CD4-positive, alpha-beta T cell treated with Interleukin-2 at 100 ng/mL for 4 hours (primary cell): Measurements from ENCODE around the gene HSPB8.

Experiments
- DNase-seq: peaks from one replicate; pipeline ENCODE4 v3.0.0-alpha.2; 2020; ENCODE audit warnings: low spot score

HSPB8 gene

GRCh38 chr12:119178544-119179334, at the start of gene HSPB8:
Gene HSPB8, plus strand, starts transcription at chr12:119178931. Its CDS starts 382 bp downstream, at chr12:119179313.
- DNase-seq = no peak

- DNase-seq = no peak
These were observed 48.8 kb upstream of the HSPB8 start for GRCh38 chr12:119129827-119130434.

- no peak for DNase-seq
These were observed 48.2 kb upstream of the HSPB8 start for GRCh38 chr12:119130523-119130922.

DNA sequence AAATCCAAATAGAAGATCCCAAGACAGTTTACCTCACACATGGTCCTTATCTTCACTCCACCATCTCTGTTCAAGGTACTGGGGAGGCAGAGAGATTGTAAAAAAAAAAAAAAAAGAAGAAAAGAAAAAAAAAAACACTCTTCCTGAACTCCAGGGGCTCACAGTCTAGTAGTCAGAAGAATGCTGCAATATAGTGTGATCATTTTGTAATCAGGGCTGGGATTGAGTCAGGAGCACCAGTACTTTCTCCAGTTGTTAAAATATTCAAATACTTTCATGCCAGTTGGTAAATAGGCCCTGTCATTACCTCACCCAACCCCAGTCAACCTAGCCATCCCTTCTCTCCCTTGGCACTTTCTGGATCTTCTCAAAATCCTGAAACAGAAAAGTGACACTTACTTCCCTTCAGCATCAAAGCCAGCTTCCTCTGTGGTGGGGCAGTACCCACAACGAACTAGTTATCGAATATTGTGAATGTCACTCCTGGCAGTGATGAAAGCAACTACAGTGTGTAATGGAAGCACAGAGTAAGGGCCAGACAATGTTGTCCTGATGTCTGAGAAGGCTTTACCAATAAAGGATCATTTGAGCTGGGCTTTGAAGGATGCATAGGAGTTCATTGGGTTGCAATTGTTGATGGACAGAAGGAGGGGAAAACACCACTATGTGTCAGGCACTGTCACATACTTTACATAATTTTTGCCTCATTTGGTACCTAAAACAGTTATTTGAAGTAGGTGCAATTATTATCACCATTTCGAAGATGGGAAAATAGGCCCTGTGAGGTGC, 44.3 kb upstream of the HSPB8 start:
- no peak for DNase-seq

GRCh38 chr12:119136811-119137410, 41.8 kb upstream of the HSPB8 start:
- DNase-seq = no peak

DNA sequence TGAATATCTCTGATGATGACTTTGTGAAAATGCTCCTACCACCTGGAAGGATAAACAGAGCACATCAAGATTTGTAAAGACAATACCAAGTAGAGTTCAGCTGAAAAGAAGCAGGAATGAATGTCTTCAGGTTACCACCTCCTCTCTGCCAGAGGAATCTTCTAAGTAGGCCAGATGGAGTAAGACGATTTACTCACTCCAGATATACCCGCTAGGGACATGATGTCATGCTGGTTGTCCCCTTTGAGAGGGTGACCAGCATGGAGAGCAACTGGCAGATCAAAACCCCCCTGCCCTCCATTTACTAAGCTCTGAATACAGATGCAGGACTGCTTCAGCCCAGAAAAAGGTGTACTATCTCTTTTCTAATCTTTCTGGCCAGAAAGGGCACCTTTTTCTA, 39.3 kb upstream of the HSPB8 start:
- DNase-seq = no peak

GRCh38 chr12:119145367-119145766, 33.4 kb upstream of the HSPB8 start:
- DNase-seq = no peak

GRCh38 chr12:119147847-119148448, 30.8 kb upstream of the HSPB8 start:
- no peak for DNase-seq

DNA sequence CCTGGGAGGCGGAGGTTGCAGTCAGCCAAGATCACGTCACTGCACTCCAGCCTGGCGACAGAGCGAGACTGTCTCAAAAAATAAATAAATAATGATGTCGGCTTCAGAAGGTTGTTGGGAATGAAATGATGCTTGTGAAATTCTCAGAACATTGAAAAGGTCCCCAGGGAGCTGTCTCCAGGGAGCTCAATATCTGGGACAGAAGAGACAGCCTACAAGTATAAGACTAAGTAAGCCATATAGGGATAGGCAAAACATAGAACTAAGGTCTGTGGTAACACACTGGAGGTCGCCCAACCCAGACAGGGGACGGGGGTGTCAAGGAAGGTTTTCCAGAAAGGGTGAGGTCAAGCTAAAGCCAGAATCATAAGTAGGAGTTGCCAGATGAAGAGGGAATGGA, 29.5 kb upstream of the HSPB8 start:
- no peak for DNase-seq

GRCh38 chr12:119151445-119152026, 27.2 kb upstream of the HSPB8 start:
- DNase-seq = no peak

GRCh38 chr12:119153477-119154434, 25.0 kb upstream of the HSPB8 start:
- DNase-seq = no peak

DNA sequence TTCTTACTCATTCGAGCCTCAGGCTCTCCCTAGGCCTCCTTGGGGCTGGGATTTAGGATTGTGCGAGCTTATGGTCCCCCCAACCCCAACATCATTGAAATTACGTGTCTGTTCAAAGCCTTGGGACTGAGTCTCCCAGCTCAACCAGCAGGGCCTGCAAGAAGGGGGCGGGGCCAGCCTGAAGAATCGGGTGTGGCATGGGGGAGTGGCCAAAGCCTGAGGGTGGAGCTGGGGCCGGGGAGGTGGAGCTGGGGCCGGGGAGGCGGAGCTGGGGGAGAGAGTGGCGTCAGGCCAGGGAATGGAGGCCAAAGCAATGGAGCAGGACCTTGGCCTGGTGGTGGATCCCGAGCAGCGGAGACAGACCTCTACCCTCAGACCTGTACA, 24.3 kb upstream of the HSPB8 start:
- DNase-seq = no peak

GRCh38 chr12:119156401-119157044, 22.2 kb upstream of the HSPB8 start:
- DNase-seq = no peak

DNA sequence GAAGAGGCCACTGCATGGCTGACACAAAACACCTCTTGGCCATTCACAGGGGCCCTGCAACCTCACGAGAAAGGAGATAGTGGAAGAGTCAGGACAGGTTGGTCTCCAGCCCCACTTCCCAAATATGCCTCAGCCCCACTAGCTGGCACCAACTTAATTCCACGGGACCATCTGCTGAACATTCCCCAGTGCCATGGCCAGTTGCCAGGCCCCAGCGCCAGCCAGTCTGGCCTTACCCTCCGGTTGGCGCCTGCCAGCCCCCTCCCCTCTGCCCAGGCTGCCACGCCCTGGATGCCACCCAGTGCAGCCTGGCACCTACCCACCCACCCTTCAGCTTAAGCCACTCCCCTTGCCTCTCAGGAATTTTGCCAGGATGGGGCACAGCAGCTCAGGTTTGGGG, 21.2 kb upstream of the HSPB8 start:
- no peak for DNase-seq

DNA sequence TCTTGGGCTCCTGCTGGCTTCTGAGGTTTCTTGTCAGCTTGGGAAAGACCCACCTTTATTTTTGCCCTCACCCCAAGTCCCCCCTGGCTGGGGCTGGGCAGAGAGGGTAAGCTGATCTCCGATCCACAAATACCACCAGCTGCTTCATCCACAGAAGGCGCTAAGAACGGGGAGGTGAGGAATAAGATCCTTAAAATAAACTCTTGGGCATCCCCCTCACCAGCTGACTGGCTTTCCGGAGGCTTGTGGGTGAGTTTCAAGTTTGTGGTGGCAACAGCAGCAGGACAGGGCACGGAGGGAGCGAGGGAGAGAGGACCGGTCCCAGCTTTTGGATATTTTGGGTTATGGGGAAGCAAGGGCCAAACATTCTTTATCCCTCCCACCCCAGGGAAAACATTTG, 20.8 kb upstream of the HSPB8 start:
- DNase-seq = no peak

GRCh38 chr12:119158402-119158801, 20.3 kb upstream of the HSPB8 start:
- DNase-seq = no peak

DNA sequence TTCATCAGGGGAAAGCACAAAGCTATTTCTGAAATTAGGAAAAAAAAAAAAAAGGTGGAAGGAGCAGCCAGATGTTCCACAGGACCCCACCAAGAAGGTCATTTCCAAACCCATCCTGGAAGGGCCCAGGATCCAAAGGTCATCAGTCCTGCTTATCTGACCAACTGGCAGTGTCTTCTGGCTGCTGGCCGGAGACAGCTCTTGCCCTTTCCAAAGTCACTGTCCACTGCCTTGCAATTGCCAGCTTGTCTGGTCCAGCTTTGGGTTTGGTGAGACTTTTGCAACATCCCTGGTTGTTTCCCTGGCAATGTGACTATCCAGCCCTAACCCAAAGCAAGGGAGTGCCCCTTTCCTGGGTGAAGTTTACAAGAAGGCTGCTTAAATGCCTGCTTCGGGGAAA, 18.9 kb upstream of the HSPB8 start:
- no peak for DNase-seq

- no peak for DNase-seq
These were observed 10.8 kb upstream of the HSPB8 start for GRCh38 chr12:119167902-119168301.

DNA sequence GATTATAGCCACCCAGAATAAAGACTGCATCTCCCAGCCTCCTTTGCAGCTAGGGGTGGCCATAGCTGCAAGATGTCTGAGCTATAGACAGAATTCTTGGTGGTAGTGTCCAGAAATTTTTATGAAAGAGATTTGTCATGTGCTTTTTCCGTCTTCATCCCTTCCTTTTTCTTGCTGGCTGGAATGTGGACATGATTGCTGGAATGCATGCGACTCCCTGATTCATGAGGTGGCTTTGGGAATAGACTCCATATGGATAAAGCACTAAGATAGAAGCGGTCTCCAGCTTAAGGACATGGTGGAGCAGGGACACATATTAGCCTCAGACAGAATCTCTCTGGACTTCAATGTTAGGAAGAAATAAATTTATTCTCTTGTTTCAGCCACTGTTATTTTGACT, 10.0 kb upstream of the HSPB8 start:
- DNase-seq = no peak

- no peak for DNase-seq
These were observed 9.6 kb upstream of the HSPB8 start for GRCh38 chr12:119169150-119169549.
